ENCODE measurements around the gene CARS1. TPM values are rescaled to one million over a fixed set of nuclear protein-coding genes. Genes with fewer than 3 reads are reported as not detected.

The CARS1 gene
- total RNA-seq, 1 donor from 2014 or later: 17.2 TPM

DNA sequence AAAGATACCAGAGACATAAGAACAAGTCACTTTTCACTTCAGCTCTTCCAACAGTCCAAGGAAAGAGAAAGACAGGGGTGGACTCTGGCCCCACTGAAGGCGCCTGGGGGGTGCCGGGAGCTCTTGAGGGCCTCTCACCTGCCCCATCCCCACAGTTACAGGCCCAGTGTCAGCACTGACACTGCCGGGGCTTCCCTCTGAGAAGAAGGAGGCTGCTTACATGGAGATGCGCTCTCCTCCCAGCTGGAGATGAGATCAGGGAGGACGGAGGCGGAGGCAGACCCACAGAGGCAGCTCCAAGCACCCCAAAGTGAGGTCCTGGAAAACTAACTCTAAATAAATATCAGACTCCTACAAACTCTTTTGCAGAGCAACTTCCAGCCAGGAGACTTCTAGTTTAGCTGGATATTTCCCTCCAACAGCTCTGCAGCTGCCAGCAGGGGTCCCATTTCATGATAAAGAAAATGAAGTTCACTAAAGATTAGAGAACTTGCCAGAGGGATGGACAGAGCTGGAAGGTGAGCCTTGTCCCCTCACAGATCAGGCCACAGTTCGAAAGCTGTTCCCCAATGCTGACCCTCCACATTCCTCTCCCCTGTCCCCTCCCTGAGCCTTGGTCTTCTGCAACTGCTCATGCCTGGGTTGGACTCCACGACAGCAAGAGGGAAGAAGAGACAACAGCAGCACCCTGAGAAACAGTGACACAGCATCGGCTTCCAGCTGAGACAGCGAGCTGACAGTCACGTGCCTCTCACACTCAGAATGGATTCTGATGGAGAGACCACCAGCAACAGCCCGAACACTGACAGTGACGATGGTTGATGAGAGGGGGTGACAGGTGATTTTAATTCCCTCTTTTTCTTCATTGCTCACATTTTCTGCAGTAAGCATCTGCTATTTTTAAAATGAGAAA, 5.8 kb downstream of the CARS1 start:
- no peak overlapping the region for H3K4me3 Mint-ChIP-seq
- Histone ChIP-seq H3K9me3 (ENCODE audit: low read depth) (no peaks in the 10 kb centered on the region), H3K4me1 (peaks cover 13% of the 10 kb centered on the region), H3K36me3 (no peaks in the 10 kb centered on the region), H4K20me1 (ENCODE audit: low read depth) (peaks cover 5% of the 10 kb centered on the region), H2AFZ (replicated peaks) (no peak overlapping the region), H3K79me2 (ENCODE audit: low read depth) (peaks cover 72% of the 10 kb centered on the region), H3K27me3 (no peaks in the 10 kb centered on the region), H3K27ac (no peak overlapping the region), H3K4me2 (no peak overlapping the region), H3K9ac (peak overlapping the region; percentile 27), H3K4me3 (no peak overlapping the region), H3F3A (ENCODE audit: low read depth) (no peaks in the 10 kb centered on the region)
- no peak for TF ChIP-seq EZH2phosphoT487 (IDR thresholded peaks at IDR 0.05)
- TF ChIP-seq, protein P1, sequence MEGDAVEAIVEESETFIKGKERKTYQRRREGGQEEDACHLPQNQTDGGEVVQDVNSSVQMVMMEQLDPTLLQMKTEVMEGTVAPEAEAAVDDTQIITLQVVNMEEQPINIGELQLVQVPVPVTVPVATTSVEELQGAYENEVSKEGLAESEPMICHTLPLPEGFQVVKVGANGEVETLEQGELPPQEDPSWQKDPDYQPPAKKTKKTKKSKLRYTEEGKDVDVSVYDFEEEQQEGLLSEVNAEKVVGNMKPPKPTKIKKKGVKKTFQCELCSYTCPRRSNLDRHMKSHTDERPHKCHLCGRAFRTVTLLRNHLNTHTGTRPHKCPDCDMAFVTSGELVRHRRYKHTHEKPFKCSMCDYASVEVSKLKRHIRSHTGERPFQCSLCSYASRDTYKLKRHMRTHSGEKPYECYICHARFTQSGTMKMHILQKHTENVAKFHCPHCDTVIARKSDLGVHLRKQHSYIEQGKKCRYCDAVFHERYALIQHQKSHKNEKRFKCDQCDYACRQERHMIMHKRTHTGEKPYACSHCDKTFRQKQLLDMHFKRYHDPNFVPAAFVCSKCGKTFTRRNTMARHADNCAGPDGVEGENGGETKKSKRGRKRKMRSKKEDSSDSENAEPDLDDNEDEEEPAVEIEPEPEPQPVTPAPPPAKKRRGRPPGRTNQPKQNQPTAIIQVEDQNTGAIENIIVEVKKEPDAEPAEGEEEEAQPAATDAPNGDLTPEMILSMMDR (IDR thresholded peaks at IDR 0.05): no peak
- no peak for TF ChIP-seq EZH2 (IDR thresholded peaks at IDR 0.05)
- no peak overlapping the region for H3K27ac Mint-ChIP-seq
- no peak for DNase-seq (ENCODE audit: low spot score)
- peaks cover 32% of the 10 kb centered on the region for H3K4me1 Mint-ChIP-seq
- H3K27me3 Mint-ChIP-seq (ENCODE audit: insufficient read depth, low read depth): peaks cover 7% of the 10 kb centered on the region
- peaks cover 3% of the 10 kb centered on the region for H3K36me3 Mint-ChIP-seq
- no peaks in the 10 kb centered on the region for H3K9me3 Mint-ChIP-seq

DNA sequence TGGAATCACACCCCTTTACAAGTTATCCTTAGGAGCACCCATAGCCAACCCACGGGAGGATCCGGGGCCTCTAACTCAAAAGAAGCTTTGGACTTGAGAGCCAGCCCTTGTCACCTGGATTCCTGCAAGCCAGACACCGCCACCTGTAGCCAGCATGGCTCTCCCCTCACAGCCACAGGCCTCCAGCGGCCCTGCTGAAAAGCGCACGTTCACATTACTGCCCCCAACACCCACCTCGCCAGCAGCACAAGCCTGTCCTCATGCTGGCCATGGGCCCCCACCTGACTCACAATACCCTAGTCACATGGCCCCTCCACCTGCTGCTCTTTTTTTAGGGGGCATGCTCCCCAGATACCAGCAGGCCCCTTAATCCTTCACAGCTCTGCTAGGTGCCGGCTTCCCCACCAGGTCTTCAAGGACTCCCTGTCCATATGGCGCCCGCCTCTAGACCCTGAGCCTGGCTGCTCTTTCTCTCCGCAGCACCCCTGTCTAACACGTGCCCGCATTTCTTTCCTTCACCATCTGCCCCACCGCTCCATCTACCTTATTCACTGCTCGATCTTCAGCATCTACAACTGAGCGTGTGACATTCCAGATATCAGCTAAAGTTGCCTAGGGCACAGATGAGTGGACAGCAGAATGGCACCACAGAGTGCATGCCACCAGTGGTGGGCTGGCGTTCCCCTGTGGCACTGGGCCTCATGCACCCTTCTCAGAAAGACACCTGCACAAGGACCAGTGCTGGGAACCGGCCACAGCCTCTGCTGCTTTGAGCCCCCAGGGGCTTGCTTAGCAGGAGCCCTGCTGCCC, 6.6 kb downstream of the CARS1 start:
- H3K36me3 ChIP-seq: no peaks in the 10 kb centered on the region
- H3K27ac ChIP-seq: no peak overlapping the region
- Mint-ChIP-seq H3K9me3 (no peaks in the 10 kb centered on the region), H3K4me3 (no peak overlapping the region), H3K27ac (peak overlapping the region; percentile 88), H3K27me3 (ENCODE audit: insufficient read depth, low read depth) (peaks cover 7% of the 10 kb centered on the region), H3K36me3 (peaks cover 3% of the 10 kb centered on the region), H3K4me1 (peaks cover 25% of the 10 kb centered on the region)
- H3K27me3 ChIP-seq: no peaks in the 10 kb centered on the region
- H4K20me1 ChIP-seq (ENCODE audit: low read depth): peaks cover 5% of the 10 kb centered on the region
- no peak overlapping the region for H3K4me3 ChIP-seq
- no peak overlapping the region for H3K9ac ChIP-seq
- TF ChIP-seq EZH2 (IDR thresholded peaks at IDR 0.05) (no peak), EZH2phosphoT487 (IDR thresholded peaks at IDR 0.05) (no peak)
- TF ChIP-seq, protein P1 (IDR thresholded peaks at IDR 0.05): no peak
- peaks cover 13% of the 10 kb centered on the region for H3K4me1 ChIP-seq
- no peak overlapping the region for H3K4me2 ChIP-seq
- H3F3A ChIP-seq (ENCODE audit: low read depth): no peaks in the 10 kb centered on the region
- no peak overlapping the region for H2AFZ ChIP-seq (replicated peaks)
- H3K79me2 ChIP-seq (ENCODE audit: low read depth): peaks cover 66% of the 10 kb centered on the region
- DNase-seq (ENCODE audit: low spot score): no peak
- H3K9me3 ChIP-seq (ENCODE audit: low read depth): no peaks in the 10 kb centered on the region

DNA sequence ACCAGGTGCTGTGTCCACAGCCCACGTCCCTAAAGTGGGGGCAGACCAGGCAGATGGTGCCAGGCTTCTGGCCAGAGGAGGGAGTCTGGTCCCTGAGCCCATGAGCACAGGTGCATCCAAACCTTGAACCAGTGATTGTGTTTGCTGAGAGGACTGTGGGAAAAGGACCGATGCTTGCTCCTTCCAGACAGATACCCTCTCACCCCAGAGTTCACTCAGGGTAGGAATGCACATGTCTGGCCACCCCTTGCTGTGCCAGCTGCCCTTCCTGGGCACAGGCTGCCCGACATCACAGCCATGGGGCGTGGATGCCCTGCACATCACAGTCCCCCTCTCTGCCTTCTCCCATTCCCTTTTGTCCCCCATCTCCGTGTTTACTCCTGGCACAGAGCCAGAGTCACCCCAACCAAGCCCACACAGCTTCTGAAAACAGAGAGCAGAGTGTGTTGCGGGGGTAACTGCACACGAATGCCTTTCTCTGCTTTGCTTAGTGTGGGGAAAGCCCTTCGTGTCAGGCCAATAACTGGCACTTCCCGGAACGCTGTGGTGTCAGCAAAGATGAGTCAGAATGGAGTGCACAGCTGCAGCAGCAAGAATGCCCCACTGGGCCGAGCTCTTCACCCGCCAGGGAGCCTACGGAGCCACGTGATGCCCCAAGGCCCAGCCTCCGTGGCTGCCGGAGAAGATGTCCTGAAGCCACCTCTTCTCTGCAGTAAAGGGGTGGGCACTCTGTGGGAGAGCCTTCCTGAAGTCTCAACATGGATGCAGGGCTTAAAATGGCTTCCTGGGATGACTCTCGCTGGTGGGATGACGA, 7.6 kb downstream of the CARS1 start:
- no peaks in the 10 kb centered on the region for H3K9me3 ChIP-seq (ENCODE audit: low read depth)
- Mint-ChIP-seq H3K27me3 (ENCODE audit: insufficient read depth, low read depth) (peaks cover 8% of the 10 kb centered on the region), H3K36me3 (peaks cover 3% of the 10 kb centered on the region), H3K4me1 (peaks cover 20% of the 10 kb centered on the region), H3K9me3 (no peaks in the 10 kb centered on the region), H3K4me3 (no peak overlapping the region), H3K27ac (peak overlapping the region; percentile 89)
- no peak overlapping the region for H3K4me2 ChIP-seq
- H3K27ac ChIP-seq: no peak overlapping the region
- TF ChIP-seq, protein P1 (IDR thresholded peaks at IDR 0.05): no peak
- TF ChIP-seq EZH2phosphoT487 (IDR thresholded peaks at IDR 0.05) (no peak), EZH2 (IDR thresholded peaks at IDR 0.05) (no peak)
- H3K36me3 ChIP-seq: no peaks in the 10 kb centered on the region
- H3K4me1 ChIP-seq: peaks cover 13% of the 10 kb centered on the region
- no peak overlapping the region for H2AFZ ChIP-seq (replicated peaks)
- DNase-seq (ENCODE audit: low spot score): no peak
- peaks cover 5% of the 10 kb centered on the region for H4K20me1 ChIP-seq (ENCODE audit: low read depth)
- H3K9ac ChIP-seq: no peak overlapping the region
- H3K27me3 ChIP-seq: no peaks in the 10 kb centered on the region
- no peak overlapping the region for H3K4me3 ChIP-seq
- peaks cover 56% of the 10 kb centered on the region for H3K79me2 ChIP-seq (ENCODE audit: low read depth)
- no peaks in the 10 kb centered on the region for H3F3A ChIP-seq (ENCODE audit: low read depth)

Measured in neural progenitor cell (in vitro differentiated cells).